Lower leg skin (tissue), 4 donors: ENCODE measurements around the gene PHF21A. TPM values are rescaled to one million over a fixed set of nuclear protein-coding genes. Genes with fewer than 3 reads are reported as not detected.

ENCODE experiments used
- DNase-seq, 2 donors: peaks; one replicate each; pipeline ENCODE4 v3.0.0-alpha.2; 2019; ENCODE audit warnings: low spot score in 2 of 2
- H3K4me3 ChIP-seq: fragments of 200-600 bp; sonication (generic); 2 replicates; pipeline ENCODE4 v1.5.1; 2017; ENCODE audit warnings: mild to moderate bottlenecking, low read depth; ENCODE audit not compliant: poor library complexity, severe bottlenecking
- CTCF ChIP-seq, 3 donors: fragments of 450-650 bp; IDR thresholded peaks; one replicate each; pipeline ENCODE4 v1.5.1; 2016; ENCODE audit warnings: antibody characterized with exemption in 3 of 3, mild to moderate bottlenecking in 3 of 3, moderate library complexity in 2 of 3
- POLR2A ChIP-seq, 2 donors: fragments of 450-650 bp; IDR thresholded peaks; one replicate each; pipeline ENCODE4 v1.6.1; 2016 to 2017; ENCODE audit warnings: antibody characterized with exemption in 2 of 2, mild to moderate bottlenecking in 1 of 2, moderate library complexity in 1 of 2
- WGBS, 2 donors: methylation state at CpG; one replicate each; pipeline ENCODE4 v1.1.5; 2018; 5-methylcytosine and 5-hydroxymethylcytosine counted together
- intact Hi-C: fragments of 100-400 bp; cut with DNase I; formaldehyde crosslinking; loops from one replicate; pipeline ENCODE4 v1.15.0; 2023; ENCODE audit warnings: low total_unique reads
- total RNA-seq, 4 donors: library from RNA; depleted of rRNA; stranded (reverse); fragments of >200 nt; gene quantifications; one replicate each; pipeline ENCODE4 v1.1.0, GENCODE V29; 2016

The PHF21A gene
- total RNA-seq, 4 donors from 2014 or later = 16.4 to 52.4 (median 31.5) TPM

DNA sequence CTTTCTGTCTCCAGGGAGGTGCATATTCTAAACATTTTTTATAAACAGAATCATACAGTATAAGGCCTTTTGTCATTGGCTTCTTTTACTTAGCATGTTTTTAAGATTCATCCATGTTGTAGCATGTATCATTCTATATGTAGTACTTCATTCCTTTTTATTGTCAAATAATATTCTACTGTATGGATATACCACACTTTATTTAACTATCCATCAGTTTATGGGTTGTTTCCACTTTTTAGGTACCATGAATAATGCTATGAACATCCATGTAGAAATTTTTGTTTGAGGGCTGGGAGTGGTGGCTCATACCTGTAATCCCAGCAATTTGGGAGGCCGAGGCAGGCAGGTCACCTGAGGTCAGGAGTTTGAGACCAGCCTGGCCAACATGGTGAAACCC lies 73.1 kb downstream of the PHF21A start:
- DNase-seq = no peak
- 86 to 93% methylated on average over 1 of the region's 1 CpG for WGBS, 2 donors
- intact Hi-C loops = no loop called here
- TF ChIP-seq POLR2A (IDR thresholded peaks at IDR 0.05) (no peak), CTCF (IDR thresholded peaks at IDR 0.05) (no peak)
- H3K4me3 ChIP-seq = no peak overlapping the region

DNA sequence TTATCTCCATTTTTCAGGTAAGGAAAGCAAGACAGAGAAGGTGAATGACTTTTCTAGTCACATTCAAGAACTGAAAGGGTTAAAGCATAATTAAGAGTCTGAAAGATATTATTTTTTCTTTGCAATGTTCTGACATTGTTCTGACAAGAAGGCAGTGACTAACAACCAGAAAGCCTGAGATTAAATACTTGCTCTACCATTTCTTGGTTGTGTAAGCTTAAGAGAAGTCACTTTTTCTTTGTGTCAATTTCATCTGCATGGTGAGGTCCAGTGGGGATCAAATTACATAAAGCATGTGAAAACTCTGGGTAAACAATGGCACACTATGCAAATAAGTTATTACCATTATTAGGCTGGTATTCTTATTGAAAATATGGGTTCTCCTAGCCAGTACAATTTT lies 73.7 kb downstream of the PHF21A start:
- intact Hi-C loops = no loop called here
- DNase-seq = no peak
- TF ChIP-seq CTCF (IDR thresholded peaks at IDR 0.05) = no peak
- TF ChIP-seq POLR2A (IDR thresholded peaks at IDR 0.05) = no peak
- no peak overlapping the region for H3K4me3 ChIP-seq

- intact Hi-C loops = no loop called here
- DNase-seq = no peak
- 94 to 100% methylated on average over 1 of the region's 1 CpG for WGBS, 2 donors
- no peak overlapping the region for H3K4me3 ChIP-seq
- no peak for TF ChIP-seq CTCF (IDR thresholded peaks at IDR 0.05)
- no peak for TF ChIP-seq POLR2A (IDR thresholded peaks at IDR 0.05)
Observed at GRCh38 chr11:46045811-46046210, 75.4 kb downstream of the PHF21A start.

DNA sequence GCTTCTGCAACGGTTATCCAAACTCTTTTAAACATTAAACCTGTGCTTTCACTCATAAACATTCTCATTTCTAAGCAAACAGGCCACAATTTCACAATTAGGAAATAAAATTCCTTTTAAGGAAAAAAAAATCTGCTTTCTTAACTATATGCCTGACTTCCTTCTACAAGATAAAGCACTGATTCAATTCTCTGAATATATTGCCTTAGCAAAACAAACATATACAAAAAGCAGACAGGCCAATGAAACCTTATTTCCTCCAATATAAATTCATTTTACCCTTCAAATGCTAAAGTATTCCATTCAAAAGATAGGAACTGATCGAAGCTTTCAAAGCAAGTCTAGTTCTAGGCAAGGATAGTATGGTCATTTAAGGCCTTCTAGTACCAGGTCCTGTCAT lies 76.7 kb downstream of the PHF21A start:
- intact Hi-C loops = no loop called here
- H3K4me3 ChIP-seq = no peak overlapping the region
- TF ChIP-seq CTCF (IDR thresholded peaks at IDR 0.05) = no peak
- TF ChIP-seq POLR2A (IDR thresholded peaks at IDR 0.05) = no peak
- WGBS, 2 donors = 96 to 97% methylated on average over 2 of the region's 2 CpGs
- DNase-seq = no peak

GRCh38 chr11:46039990-46040389 lies 81.3 kb downstream of the PHF21A start:
- no peak for TF ChIP-seq POLR2A (IDR thresholded peaks at IDR 0.05)
- no peak for TF ChIP-seq CTCF (IDR thresholded peaks at IDR 0.05)
- intact Hi-C loops = no loop called here
- DNase-seq = no peak
- no peak overlapping the region for H3K4me3 ChIP-seq

GRCh38 chr11:46038529-46038928 lies 82.7 kb downstream of the PHF21A start:
- intact Hi-C loops = no loop called here
- 89 to 92% methylated on average over 3 of the region's 3 CpGs for WGBS, 2 donors
- no peak for TF ChIP-seq POLR2A (IDR thresholded peaks at IDR 0.05)
- TF ChIP-seq CTCF (IDR thresholded peaks at IDR 0.05) = no peak
- DNase-seq = no peak
- no peak overlapping the region for H3K4me3 ChIP-seq
